HL-60 (cell line): ENCODE measurements around the gene KLHDC8A.

Experiments
- DNase-seq, 2 experiments: peaks; one replicate each; pipeline ENCODE4 v3.0.0-alpha.2; 2010 to 2020; ENCODE audit warnings: low read depth in 1 of 2, low spot score in 1 of 2
- H3K27ac ChIP-seq: fragments of 250-450 bp; sonication (Bioruptor Pico); replicated peaks from 2 replicates; pipeline ENCODE4 v1.5.1; 2020; ENCODE audit warnings: mild to moderate bottlenecking, moderate library complexity
- H3K27me3 ChIP-seq: fragments of 250-450 bp; sonication (Bioruptor Pico); 2 replicates; pipeline ENCODE4 v1.5.1; 2021; ENCODE audit warnings: mild to moderate bottlenecking, moderate library complexity; ENCODE audit not compliant: insufficient read depth, poor library complexity, severe bottlenecking
- H3K4me3 ChIP-seq: replicated peaks from 2 replicates; pipeline ENCODE4 v1.5.1; 2011; ENCODE audit warnings: mild to moderate bottlenecking, control low read depth, low read length; ENCODE audit not compliant: insufficient read depth
- CTCF ChIP-seq: IDR thresholded peaks from one replicate; pipeline ENCODE4 v1.5.1; 2011; ENCODE audit warnings: low read length, control low read depth, inconsistent platforms; ENCODE audit not compliant: insufficient read depth
- GABPA ChIP-seq: IDR thresholded peaks from 2 replicates; pipeline ENCODE4 v1.6.1; 2012; ENCODE audit warnings: low read depth
- POLR2AphosphoS5 ChIP-seq: IDR thresholded peaks from 2 replicates; pipeline ENCODE4 v1.6.1; 2012; ENCODE audit warnings: low read depth
- REST ChIP-seq: IDR thresholded peaks from 2 replicates; pipeline ENCODE4 v1.6.1; 2012; ENCODE audit warnings: low read depth; ENCODE audit not compliant: insufficient replicate concordance
- SPI1 ChIP-seq: IDR thresholded peaks from 2 replicates; pipeline ENCODE4 v1.6.1; 2012; ENCODE audit warnings: low read depth, mild to moderate bottlenecking, borderline replicate concordance

Gene KLHDC8A

GRCh38 chr1:205375835-205376545 is 19.3 kb upstream of the KLHDC8A start:
- TF ChIP-seq REST: no peak
- TF ChIP-seq GABPA: no peak
- no peak for TF ChIP-seq POLR2AphosphoS5
- TF ChIP-seq CTCF: no peak
- TF ChIP-seq SPI1: no peak
- no peak overlapping the region for H3K27ac ChIP-seq
- H3K27me3 ChIP-seq: peaks cover 15% of the 10 kb centered on the region
- no peak overlapping the region for H3K4me3 ChIP-seq
- no peak for DNase-seq

- no peak for DNase-seq
- TF ChIP-seq REST (no peak), CTCF (no peak), POLR2AphosphoS5 (no peak), GABPA (no peak), SPI1 (no peak)
- Histone ChIP-seq H3K27me3 (peaks cover 17% of the 10 kb centered on the region), H3K27ac (no peak overlapping the region), H3K4me3 (no peak overlapping the region)
These were observed 17.7 kb upstream of the KLHDC8A start for GRCh38 chr1:205374210-205375078.

- TF ChIP-seq CTCF (no peak), GABPA (no peak), POLR2AphosphoS5 (no peak), SPI1 (no peak), REST (no peak)
- DNase-seq: no peak
- no peak overlapping the region for H3K4me3 ChIP-seq
- H3K27me3 ChIP-seq: peaks cover 17% of the 10 kb centered on the region
- H3K27ac ChIP-seq: no peak overlapping the region
These were observed 17.1 kb upstream of the KLHDC8A start for GRCh38 chr1:205373798-205374175.
